Fibroblast of the aortic adventitia (primary cell): Measurements from ENCODE around the gene FAM3D. TPM values are rescaled to one million over a fixed set of nuclear protein-coding genes. Genes with fewer than 3 reads are reported as not detected.

ENCODE experiments used
- DNase-seq: peaks from one replicate; pipeline ENCODE4 v3.0.0-alpha.2; 2010; ENCODE audit warnings: low read depth
- H3K4me3 ChIP-seq: 2 replicates; pipeline ENCODE4 v1.5.1; 2011; ENCODE audit warnings: low read depth, mild to moderate bottlenecking, control low read depth, low read length, moderate library complexity
- total RNA-seq: library from RNA; depleted of rRNA; stranded (reverse); fragments of >200 nt; gene quantifications from 2 replicates; pipeline ENCODE4 v1.2.3, GENCODE V29; 2012; ENCODE audit warnings: low replicate concordance
- TF ChIP-seq, protein P1 (sequence below): IDR thresholded peaks from 2 replicates; pipeline ENCODE4 v1.5.1; 2011; ENCODE audit warnings: mild to moderate bottlenecking, low read length, control low read depth, inconsistent platforms; ENCODE audit not compliant: insufficient read depth

Gene FAM3D
- total RNA-seq, 1 donor = not detected

DNA sequence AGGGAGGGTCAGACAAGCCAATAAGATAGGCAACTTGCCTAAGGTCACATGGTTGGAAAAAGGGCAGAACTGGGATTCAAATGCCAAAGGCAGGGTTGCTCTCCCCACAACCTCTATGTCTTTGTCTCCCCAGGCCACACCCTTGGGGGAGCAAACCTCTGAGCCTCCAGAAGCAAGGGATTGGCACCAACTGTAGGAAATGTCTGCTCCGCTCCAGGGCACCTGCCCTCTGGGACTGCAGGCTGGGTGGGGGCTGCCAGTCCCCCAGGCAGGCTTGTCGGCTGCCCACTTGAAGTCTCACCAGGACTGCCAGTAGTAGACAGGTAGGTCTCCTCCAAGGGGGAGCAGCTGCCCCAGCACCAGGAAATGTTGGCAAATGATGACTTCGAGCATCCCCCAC lies 2.0 kb downstream of the FAM3D start:
- H3K4me3 ChIP-seq = no peak overlapping the region
- TF ChIP-seq, protein P1, sequence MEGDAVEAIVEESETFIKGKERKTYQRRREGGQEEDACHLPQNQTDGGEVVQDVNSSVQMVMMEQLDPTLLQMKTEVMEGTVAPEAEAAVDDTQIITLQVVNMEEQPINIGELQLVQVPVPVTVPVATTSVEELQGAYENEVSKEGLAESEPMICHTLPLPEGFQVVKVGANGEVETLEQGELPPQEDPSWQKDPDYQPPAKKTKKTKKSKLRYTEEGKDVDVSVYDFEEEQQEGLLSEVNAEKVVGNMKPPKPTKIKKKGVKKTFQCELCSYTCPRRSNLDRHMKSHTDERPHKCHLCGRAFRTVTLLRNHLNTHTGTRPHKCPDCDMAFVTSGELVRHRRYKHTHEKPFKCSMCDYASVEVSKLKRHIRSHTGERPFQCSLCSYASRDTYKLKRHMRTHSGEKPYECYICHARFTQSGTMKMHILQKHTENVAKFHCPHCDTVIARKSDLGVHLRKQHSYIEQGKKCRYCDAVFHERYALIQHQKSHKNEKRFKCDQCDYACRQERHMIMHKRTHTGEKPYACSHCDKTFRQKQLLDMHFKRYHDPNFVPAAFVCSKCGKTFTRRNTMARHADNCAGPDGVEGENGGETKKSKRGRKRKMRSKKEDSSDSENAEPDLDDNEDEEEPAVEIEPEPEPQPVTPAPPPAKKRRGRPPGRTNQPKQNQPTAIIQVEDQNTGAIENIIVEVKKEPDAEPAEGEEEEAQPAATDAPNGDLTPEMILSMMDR = no peak
- no peak for DNase-seq

DNA sequence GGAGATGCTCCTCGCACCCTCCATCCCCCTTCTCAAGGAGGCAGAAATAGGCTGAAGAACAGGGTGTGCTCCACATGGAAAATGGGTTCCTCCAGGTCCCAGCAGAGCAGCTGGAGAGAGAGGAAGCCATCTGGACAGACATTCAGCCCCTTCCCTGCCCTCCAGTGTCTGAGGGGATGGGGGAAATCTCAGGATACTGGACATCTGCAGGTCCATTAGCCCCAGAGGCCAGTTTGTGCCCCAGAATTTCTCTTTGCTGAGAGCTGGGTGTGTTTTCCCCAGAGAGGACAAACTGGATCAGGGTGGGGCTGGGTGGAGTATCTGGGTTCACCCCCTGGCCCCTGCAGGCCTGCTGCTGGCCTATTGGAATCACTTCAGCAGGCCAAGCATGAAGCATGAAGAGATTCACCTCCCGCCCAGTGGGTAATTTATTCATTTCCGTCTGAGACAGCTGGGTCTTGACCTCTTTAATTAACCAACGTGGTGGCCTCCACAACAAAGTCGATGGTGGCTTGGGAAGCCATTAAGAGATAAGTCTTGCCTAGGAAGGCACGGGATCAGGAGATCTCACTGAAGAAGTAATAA lies 4.6 kb downstream of the FAM3D start:
- no peak for DNase-seq
- TF ChIP-seq, protein P1 = no peak
- H3K4me3 ChIP-seq = no peak overlapping the region

DNA sequence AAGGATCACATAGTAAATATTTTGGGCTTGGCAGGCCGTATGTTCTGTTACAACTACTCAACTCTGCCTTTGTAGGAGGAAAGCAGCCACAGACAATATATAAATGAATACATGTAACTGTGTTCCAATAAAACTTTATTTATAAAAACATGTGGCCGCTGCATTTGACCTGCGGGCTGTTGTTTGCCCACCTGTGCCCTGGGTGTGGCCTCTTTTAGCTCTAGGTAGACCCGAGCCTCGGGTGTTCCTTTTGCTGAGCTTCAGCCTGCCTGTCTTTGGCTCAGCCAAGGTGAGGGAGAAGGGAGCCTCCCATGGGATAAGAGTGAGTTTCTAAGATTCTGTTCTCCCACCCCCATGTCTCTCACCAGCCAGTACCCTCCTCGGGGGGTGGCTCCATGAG lies 5.6 kb downstream of the FAM3D start:
- TF ChIP-seq, protein P1 = no peak
- DNase-seq = no peak
- H3K4me3 ChIP-seq = no peak overlapping the region

DNA sequence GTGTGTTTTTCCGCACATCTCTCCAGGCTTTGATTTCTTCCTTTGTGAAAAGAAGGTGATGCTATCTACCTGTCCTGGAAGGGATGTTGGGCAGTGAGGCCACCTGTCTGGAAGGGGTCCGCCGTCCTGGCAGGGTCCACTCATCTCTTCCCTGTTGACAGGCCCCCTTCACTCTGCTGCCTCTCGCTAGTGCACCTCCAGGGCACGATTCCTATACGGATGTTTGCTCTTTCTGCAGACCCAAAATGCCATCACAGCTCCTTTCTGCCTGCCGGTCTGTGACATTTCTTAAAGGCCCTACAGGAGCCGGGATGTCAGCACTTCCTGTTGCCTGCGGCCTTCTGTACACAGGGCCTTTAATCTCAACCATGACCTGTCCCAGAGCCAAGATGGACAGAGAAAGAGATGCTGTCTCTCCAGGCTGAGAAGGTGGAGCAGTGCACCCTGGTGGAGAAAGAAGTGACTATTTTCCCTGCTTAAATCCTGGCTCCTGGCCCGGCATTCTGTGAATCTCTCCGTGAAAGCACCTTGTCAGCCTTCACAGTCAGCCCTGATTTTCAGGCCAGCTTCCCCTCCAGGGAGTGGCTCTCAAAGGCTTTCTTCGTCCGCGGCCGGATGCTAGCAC lies 7.4 kb downstream of the FAM3D start:
- peak; percentile 59 for DNase-seq
- no peak overlapping the region for H3K4me3 ChIP-seq
- TF ChIP-seq, protein P1 = peak; percentile 48

DNA sequence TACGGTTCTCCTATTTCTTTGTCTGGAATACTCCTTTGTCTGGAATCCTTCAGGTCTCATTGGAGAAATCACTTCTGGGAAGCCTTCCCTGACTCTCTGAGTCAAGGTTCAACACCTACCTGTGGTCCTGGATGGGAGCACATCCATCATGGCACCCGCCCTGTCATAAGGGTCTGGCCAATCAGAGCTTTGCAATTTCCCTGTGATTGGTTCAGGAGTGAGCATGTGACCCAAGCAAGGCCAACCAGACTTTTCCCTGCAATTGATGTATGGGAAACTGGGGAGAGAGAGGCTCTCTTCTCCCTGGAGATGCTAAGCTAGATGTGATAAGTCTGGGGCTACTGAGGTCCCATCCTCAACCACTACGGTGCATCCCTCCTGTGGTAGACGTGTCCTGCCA lies 8.1 kb downstream of the FAM3D start:
- no peak for DNase-seq
- TF ChIP-seq, protein P1 = no peak
- H3K4me3 ChIP-seq = no peak overlapping the region

DNA sequence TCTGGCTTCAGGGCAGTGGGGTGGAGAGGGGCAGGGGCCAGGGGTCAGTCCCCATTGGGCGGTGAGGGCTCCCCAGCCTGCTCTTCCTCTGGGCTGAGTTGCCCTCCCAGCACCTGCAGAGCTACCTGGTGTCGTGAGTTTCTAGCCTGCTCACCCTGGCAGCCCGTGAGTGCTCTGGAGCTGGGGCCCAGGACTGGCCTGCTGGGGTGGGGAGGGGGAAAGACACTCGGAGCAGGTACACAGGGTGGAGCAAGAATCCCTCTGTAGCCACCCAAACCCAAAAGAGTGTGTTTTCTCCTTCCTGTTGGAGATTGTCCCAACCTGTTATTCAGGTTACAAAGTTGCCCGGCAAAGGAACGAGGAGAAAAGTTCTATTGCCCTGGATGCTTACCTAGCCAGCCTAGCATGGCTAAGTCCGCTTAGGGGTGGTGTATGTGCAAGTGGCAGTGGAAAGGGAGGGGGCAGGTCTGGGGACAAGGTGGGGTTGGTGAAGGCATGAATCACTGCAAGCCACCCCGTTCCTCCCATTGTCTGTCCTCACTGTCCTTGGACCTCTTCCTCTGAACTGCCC lies 8.9 kb downstream of the FAM3D start:
- H3K4me3 ChIP-seq = no peak overlapping the region
- TF ChIP-seq, protein P1 = no peak
- DNase-seq = no peak
